HepG2 (cell line): Measurements from ENCODE around the gene ABHD17C. TPM values are rescaled to one million over a fixed set of nuclear protein-coding genes. Genes with fewer than 3 reads are reported as not detected.

Source experiments
- CAMTA2 ChIP-seq: sonication (generic); formaldehyde crosslinking; IDR thresholded peaks from 2 replicates; pipeline ENCODE4 v1.4.0; 2020; ENCODE audit warnings: mild to moderate bottlenecking, missing genetic modification reagents, borderline replicate concordance
- CEBPZ ChIP-seq: IDR thresholded peaks from 2 replicates; pipeline ENCODE4 v1.6.1; 2012; ENCODE audit warnings: low read length, improper control_type of control experiment
- EP300 ChIP-seq, 3 experiments: sonication (generic) in 1 of 3; formaldehyde crosslinking in 1 of 3; IDR thresholded peaks; 2 replicates each; pipeline versions ENCODE4 v1.5.1 to v1.6.1; 2011 to 2020; ENCODE audit warnings: low read depth in 2 of 3, low read length in 2 of 3, borderline replicate concordance in 1 of 3, improper control_type of control experiment in 1 of 3, mild to moderate bottlenecking in 1 of 3, missing genetic modification reagents in 1 of 3, moderate library complexity in 1 of 3
- RARA ChIP-seq: IDR thresholded peaks from 2 replicates; pipeline ENCODE4 v1.6.1; 2016; ENCODE audit warnings: missing genetic modification reagents, missing compliant biosample characterization
- SIX4 ChIP-seq: sonication (generic); formaldehyde crosslinking; IDR thresholded peaks from 2 replicates; pipeline ENCODE4 v1.4.0; 2020; ENCODE audit warnings: missing genetic modification reagents
- ZFP41 ChIP-seq: sonication (generic); formaldehyde crosslinking; IDR thresholded peaks from 2 replicates; pipeline ENCODE4 v1.4.0; 2020; ENCODE audit warnings: mild to moderate bottlenecking, missing genetic modification reagents, borderline replicate concordance
- ZKSCAN8 ChIP-seq: IDR thresholded peaks from 2 replicates; pipeline ENCODE4 v1.6.1; 2016; ENCODE audit warnings: borderline replicate concordance, missing genetic modification reagents, missing compliant biosample characterization
- ZNF224 ChIP-seq: sonication (generic); formaldehyde crosslinking; IDR thresholded peaks from 2 replicates; pipeline ENCODE4 v1.5.0; 2020; ENCODE audit warnings: mild to moderate bottlenecking, missing genetic modification reagents
- polyA plus RNA-seq, 8 experiments: library from polyadenylated mRNA; depleted of rRNA in 3 of 8; stranded (reverse) in 7 of 8; unstranded in 1 of 8; fragments of >200 nt; fragmentation: Illumina TruSeq in 4 of 8; extraction: Trizol in 4 of 8; gene quantifications; 2 replicates each; pipeline versions ENCODE4 v1.2.1 to v1.2.3, GENCODE V29; 2011 to 2016; ENCODE audit warnings: low read depth in 4 of 8, missing spikeins in 1 of 8, mixed read lengths in 1 of 8; ENCODE audit not compliant: insufficient read depth in 1 of 8
- total RNA-seq, 5 experiments: library from RNA; depleted of rRNA; stranded (reverse); fragments of >200 nt; fragmentation: Illumina TruSeq; extraction: Trizol; gene quantifications; 2 replicates each; pipeline ENCODE4 v1.2.3, GENCODE V29; 2016; ENCODE audit warnings: low read depth in 1 of 5
- TF ChIP-seq, protein P1 (sequence below): sonication (generic); formaldehyde crosslinking; IDR thresholded peaks from 2 replicates; pipeline ENCODE4 v1.4.0; 2020; ENCODE audit warnings: missing genetic modification reagents, mild to moderate bottlenecking, borderline replicate concordance

The ABHD17C gene
- total and polyA plus RNA-seq, 2 of the 13 experiments (the other 11 are each of a cell fraction or from before 2014, with no cell fraction given) = 2.9 to 3.9 TPM

DNA sequence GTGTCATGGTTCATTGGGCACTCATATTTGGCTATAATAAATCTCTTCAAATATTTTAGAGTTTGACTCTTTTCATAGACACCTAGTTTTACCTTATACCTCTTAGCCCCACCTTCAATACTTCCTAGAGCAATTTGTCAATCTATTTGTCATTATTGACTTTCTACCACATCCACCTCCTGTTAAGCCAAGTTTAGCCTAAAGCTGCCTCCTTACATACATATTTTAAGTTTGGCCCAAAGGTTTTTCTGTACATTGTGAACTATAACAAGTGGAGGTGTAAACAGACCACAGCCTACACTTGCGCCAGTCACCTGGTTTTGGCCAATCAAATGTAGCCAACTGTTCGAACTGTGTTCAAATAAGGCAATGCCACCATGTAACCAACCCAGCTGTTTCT is 18.1 kb upstream of the ABHD17C start (continued):
- TF ChIP-seq CEBPZ (no peak), ZNF224 (no peak), ZFP41 (CRISPR knock-in tag) (no peak), CAMTA2 (CRISPR knock-in tag) (no peak), RARA (no peak), EP300 (IDR thresholded peaks at IDR 0.05; ENCODE audit: low read depth in 2 of 2, low read length in 2 of 2) (no peak), EP300 (CRISPR knock-in tag; IDR thresholded peaks at IDR 0.05; ENCODE audit: borderline replicate concordance) (no peak), SIX4 (no peak), ZKSCAN8 (no peak)
- TF ChIP-seq, protein P1, sequence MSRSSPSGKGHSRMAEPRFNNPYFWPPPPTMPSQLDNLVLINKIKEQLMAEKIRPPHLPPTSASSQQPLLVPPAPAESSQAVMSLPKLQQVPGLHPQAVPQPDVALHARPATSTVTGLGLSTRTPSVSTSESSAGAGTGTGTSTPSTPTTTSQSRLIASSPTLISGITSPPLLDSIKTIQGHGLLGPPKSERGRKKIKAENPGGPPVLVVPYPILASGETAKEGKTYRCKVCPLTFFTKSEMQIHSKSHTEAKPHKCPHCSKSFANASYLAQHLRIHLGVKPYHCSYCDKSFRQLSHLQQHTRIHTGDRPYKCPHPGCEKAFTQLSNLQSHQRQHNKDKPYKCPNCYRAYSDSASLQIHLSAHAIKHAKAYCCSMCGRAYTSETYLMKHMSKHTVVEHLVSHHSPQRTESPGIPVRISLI (CRISPR knock-in tag) = no peak
